ENCODE data around the gene JPT1.

- TF ChIP-seq CTCF (IDR thresholded peaks at IDR 0.05; ENCODE audit: low read depth, low read length, poor library complexity, severe bottlenecking) (no peak), EZH2phosphoT487 (IDR thresholded peaks at IDR 0.05; ENCODE audit: borderline replicate concordance, low read length) (no peak)
Measured at GRCh38 chr17:75173526-75173925, 19.2 kb upstream of the JPT1 start.
